Lower leg skin (tissue), 3 donors: ENCODE results near the gene PRSS38.

Experiments used
- POLR2A ChIP-seq, 2 donors: fragments of 450-650 bp; IDR thresholded peaks; one replicate each; pipeline ENCODE4 v1.6.1; 2016 to 2017; ENCODE audit warnings: antibody characterized with exemption in 2 of 2, mild to moderate bottlenecking in 1 of 2, moderate library complexity in 1 of 2
- TF ChIP-seq, protein P1 (sequence below), 3 donors: fragments of 450-650 bp; IDR thresholded peaks; one replicate each; pipeline ENCODE4 v1.5.1; 2016; ENCODE audit warnings: antibody characterized with exemption in 3 of 3, mild to moderate bottlenecking in 3 of 3, moderate library complexity in 2 of 3

DNA sequence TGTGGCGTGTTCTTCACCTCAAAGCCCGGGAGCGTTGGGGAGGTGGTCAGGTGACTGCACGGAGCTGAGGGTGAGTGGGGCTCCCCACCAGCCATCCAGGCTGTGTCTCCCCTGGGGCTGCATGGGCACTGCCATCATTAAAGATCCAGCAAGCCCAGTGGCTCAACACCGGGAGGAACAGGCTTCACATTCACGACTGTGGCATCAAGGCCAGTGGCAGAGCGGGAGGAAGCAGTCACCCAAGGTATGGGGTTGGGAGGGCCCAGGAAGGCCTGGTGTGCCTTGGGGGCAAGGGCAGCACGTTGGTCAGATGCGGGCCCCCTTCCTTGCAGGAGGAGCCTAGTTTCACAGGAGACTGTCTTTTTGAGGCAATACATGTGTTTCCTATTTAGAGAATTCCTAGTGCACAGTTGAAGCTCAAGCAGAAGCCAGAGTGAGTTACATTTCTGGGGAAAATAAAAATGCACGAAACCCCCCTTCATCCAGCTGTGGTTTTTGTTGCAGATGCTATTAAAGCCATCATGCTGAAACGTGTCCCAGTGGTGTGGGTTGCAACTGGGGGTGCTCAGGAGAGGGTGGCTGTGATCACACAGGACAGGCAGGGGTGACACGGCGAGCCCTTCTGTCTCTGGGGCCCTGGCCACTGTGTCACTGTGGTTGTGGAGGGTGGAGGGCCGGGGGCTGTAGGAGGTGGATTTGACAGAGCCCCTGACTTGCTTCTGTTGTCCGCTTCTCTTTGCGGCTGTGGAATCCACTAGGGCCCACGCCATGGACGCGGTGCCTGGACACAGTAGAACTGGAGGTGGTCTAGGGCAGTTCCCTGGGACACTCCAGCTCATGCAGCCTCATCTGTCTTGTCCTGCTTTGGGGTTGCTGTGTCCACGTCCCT lies 46.2 kb upstream of the PRSS38 start:
- TF ChIP-seq, protein P1, sequence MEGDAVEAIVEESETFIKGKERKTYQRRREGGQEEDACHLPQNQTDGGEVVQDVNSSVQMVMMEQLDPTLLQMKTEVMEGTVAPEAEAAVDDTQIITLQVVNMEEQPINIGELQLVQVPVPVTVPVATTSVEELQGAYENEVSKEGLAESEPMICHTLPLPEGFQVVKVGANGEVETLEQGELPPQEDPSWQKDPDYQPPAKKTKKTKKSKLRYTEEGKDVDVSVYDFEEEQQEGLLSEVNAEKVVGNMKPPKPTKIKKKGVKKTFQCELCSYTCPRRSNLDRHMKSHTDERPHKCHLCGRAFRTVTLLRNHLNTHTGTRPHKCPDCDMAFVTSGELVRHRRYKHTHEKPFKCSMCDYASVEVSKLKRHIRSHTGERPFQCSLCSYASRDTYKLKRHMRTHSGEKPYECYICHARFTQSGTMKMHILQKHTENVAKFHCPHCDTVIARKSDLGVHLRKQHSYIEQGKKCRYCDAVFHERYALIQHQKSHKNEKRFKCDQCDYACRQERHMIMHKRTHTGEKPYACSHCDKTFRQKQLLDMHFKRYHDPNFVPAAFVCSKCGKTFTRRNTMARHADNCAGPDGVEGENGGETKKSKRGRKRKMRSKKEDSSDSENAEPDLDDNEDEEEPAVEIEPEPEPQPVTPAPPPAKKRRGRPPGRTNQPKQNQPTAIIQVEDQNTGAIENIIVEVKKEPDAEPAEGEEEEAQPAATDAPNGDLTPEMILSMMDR (IDR thresholded peaks at IDR 0.05), result no peak
- TF ChIP-seq POLR2A (IDR thresholded peaks at IDR 0.05), result no peak
